ENCODE data around the gene ZHX3. TPM values are rescaled to one million over a fixed set of nuclear protein-coding genes. Genes with fewer than 3 reads are reported as not detected.

Gene ZHX3
- total and polyA plus RNA-seq, 2 donors (not counting 1 experiment from before 2014, with no cell fraction given) = 4.3 to 22.2 TPM

- POLR2A ChIA-PET = no interaction called here
- CTCF ChIA-PET = no interaction called here
These were observed 32.4 kb upstream of the ZHX3 start for GRCh38 chr20:41349943-41350342.

GRCh38 chr20:41349266-41349665 lies 31.7 kb upstream of the ZHX3 start:
- H3K4me3 Mint-ChIP-seq = no peak overlapping the region
- no peak for TF ChIP-seq EZH2 (IDR thresholded peaks at IDR 0.05; ENCODE audit: borderline replicate concordance, insufficient read depth, low read depth, low read length, poor library complexity, severe bottlenecking)
- no peak for TF ChIP-seq CTCF (IDR thresholded peaks at IDR 0.05)
- CTCF ChIA-PET = interaction anchor here (1.4 kb wide), 1 partner anchor 176 kb away, joined by 5 read pairs; no protein-coding TSS in a partner anchor
- no peaks in the 10 kb centered on the region for H3K9me3 Mint-ChIP-seq (ENCODE audit: insufficient read depth)
- H3K4me1 Mint-ChIP-seq = no peaks in the 10 kb centered on the region
- WGBS (ENCODE audit: insufficient coverage) = no CpG with 5 or more reads among the region's 2 CpGs
- Histone ChIP-seq H3K27ac (ENCODE audit: low read length in 2 of 2) (no peak overlapping the region), H3K27me3 (replicated peaks in 1 of 4; ENCODE audit: control extremely low read depth in 1 of 4, control insufficient read depth in 3 of 4, insufficient read depth in 4 of 4, low read length in 3 of 4) (no peaks in the 10 kb centered on the region), H3K4me2 (replicated peaks; ENCODE audit: low read depth, low read length, poor library complexity, severe bottlenecking) (no peak overlapping the region), H3K36me3 (replicated peaks in 1 of 2; ENCODE audit: control extremely low read depth in 1 of 2, control insufficient read depth in 1 of 2, extremely low read depth in 1 of 2, insufficient read depth in 2 of 2, low read length in 1 of 2) (no peaks in the 10 kb centered on the region), H4K20me1 (ENCODE audit: control insufficient read depth, insufficient read depth, low read length, poor library complexity, severe bottlenecking) (no peaks in the 10 kb centered on the region), H3K79me2 (ENCODE audit: control insufficient read depth, insufficient read depth, low read length) (no peaks in the 10 kb centered on the region), H3K9ac (ENCODE audit: low read length) (no peak overlapping the region), H3K4me1 (ENCODE audit: control insufficient read depth in 2 of 2, insufficient read depth in 2 of 2, low read length in 2 of 2) (no peaks in the 10 kb centered on the region), H3K9me3 (ENCODE audit: control extremely low read depth in 1 of 3, control insufficient read depth in 2 of 3, insufficient read depth in 1 of 3, low read length in 2 of 3) (no peaks in the 10 kb centered on the region), H2AFZ (ENCODE audit: insufficient read depth, low read depth, low read length, poor library complexity, severe bottlenecking) (no peak overlapping the region), H3K4me3 (ENCODE audit: control extremely low read depth in 1 of 5, extremely low read depth in 1 of 5, insufficient read depth in 1 of 5, low read depth in 2 of 5, low read length in 4 of 5) (no peak overlapping the region)
- no peak overlapping the region for H3K27ac Mint-ChIP-seq
- DNase-seq = no peak
- H3K27me3 Mint-ChIP-seq = peaks cover 8% of the 10 kb centered on the region
- intact Hi-C loops (cut with micrococcal nuclease) = no loop called here
- no peak for ATAC-seq (ENCODE audit: low read depth)
- POLR2A ChIA-PET = no interaction called here

More at GRCh38 chr20:41349943-41350342, 32.4 kb upstream of the ZHX3 start:
- ATAC-seq (ENCODE audit: low read depth) = no peak
- H3K27me3 ChIP-seq (replicated peaks in 1 of 4; ENCODE audit: control extremely low read depth in 1 of 4, control insufficient read depth in 3 of 4, insufficient read depth in 4 of 4, low read length in 3 of 4) = no peaks in the 10 kb centered on the region
- H3K36me3 ChIP-seq (replicated peaks in 1 of 2; ENCODE audit: control extremely low read depth in 1 of 2, control insufficient read depth in 1 of 2, extremely low read depth in 1 of 2, insufficient read depth in 2 of 2, low read length in 1 of 2) = no peaks in the 10 kb centered on the region
- H3K4me2 ChIP-seq (replicated peaks; ENCODE audit: low read depth, low read length, poor library complexity, severe bottlenecking) = no peak overlapping the region
- no peaks in the 10 kb centered on the region for H3K9me3 ChIP-seq (ENCODE audit: control extremely low read depth in 1 of 3, control insufficient read depth in 2 of 3, insufficient read depth in 1 of 3, low read length in 2 of 3)
- no peaks in the 10 kb centered on the region for H4K20me1 ChIP-seq (ENCODE audit: control insufficient read depth, insufficient read depth, low read length, poor library complexity, severe bottlenecking)
- H3K79me2 ChIP-seq (ENCODE audit: control insufficient read depth, insufficient read depth, low read length) = no peaks in the 10 kb centered on the region
- H3K4me3 ChIP-seq (ENCODE audit: control extremely low read depth in 1 of 5, extremely low read depth in 1 of 5, insufficient read depth in 1 of 5, low read depth in 2 of 5, low read length in 4 of 5) = no peak overlapping the region
- intact Hi-C loops (cut with micrococcal nuclease) = no loop called here
- WGBS (ENCODE audit: insufficient coverage) = 84% methylated on average over 7 of the region's 7 CpGs
- no peak for TF ChIP-seq EZH2 (IDR thresholded peaks at IDR 0.05; ENCODE audit: borderline replicate concordance, insufficient read depth, low read depth, low read length, poor library complexity, severe bottlenecking)
- no peak for TF ChIP-seq CTCF (IDR thresholded peaks at IDR 0.05)
- peaks cover 8% of the 10 kb centered on the region for H3K27me3 Mint-ChIP-seq
- no peaks in the 10 kb centered on the region for H3K9me3 Mint-ChIP-seq (ENCODE audit: insufficient read depth)
- no peaks in the 10 kb centered on the region for H3K4me1 ChIP-seq (ENCODE audit: control insufficient read depth in 2 of 2, insufficient read depth in 2 of 2, low read length in 2 of 2)
- H3K4me3 Mint-ChIP-seq = no peak overlapping the region
- DNase-seq = no peak
- no peak overlapping the region for H3K27ac ChIP-seq (ENCODE audit: low read length in 2 of 2)
- no peak overlapping the region for H3K9ac ChIP-seq (ENCODE audit: low read length)
- H3K27ac Mint-ChIP-seq = no peak overlapping the region
- no peak overlapping the region for H2AFZ ChIP-seq (ENCODE audit: insufficient read depth, low read depth, low read length, poor library complexity, severe bottlenecking)
- H3K4me1 Mint-ChIP-seq = no peaks in the 10 kb centered on the region

All from B cell (primary cell).